ENCODE results near the gene SUDS3. TPM values are rescaled to one million over a fixed set of nuclear protein-coding genes. Genes with fewer than 3 reads are reported as not detected.
A peak's percentile ranks its signal among the peaks of the same experiment; 100 is the strongest.

SUDS3 gene
- total and polyA plus RNA-seq, 2 donors (not counting 1 experiment from before 2014, with no cell fraction given): 12.1 to 53.9 TPM

- Histone ChIP-seq H2AFZ (ENCODE audit: insufficient read depth, low read depth, low read length, poor library complexity, severe bottlenecking) (peak overlapping the region; percentile 84), H3K27me3 (replicated peaks in 1 of 4; ENCODE audit: control extremely low read depth in 1 of 4, control insufficient read depth in 3 of 4, insufficient read depth in 4 of 4, low read length in 3 of 4) (no peaks in the 10 kb centered on the region), H3K9ac (ENCODE audit: low read length) (peak overlapping the region; percentile 69), H3K36me3 (replicated peaks in 1 of 2; ENCODE audit: control extremely low read depth in 1 of 2, control insufficient read depth in 1 of 2, extremely low read depth in 1 of 2, insufficient read depth in 2 of 2, low read length in 1 of 2) (peaks cover 8 to 28% of the 10 kb centered on the region in 2 experiments), H3K9me3 (ENCODE audit: control extremely low read depth in 1 of 3, control insufficient read depth in 2 of 3, insufficient read depth in 1 of 3, low read length in 2 of 3) (no peaks in the 10 kb centered on the region), H3K27ac (ENCODE audit: low read length in 2 of 2) (no peak overlapping the region), H3K4me1 (ENCODE audit: control insufficient read depth in 2 of 2, insufficient read depth in 2 of 2, low read length in 2 of 2) (peaks cover 20 to 29% of the 10 kb centered on the region in 2 donors), H3K79me2 (ENCODE audit: control insufficient read depth, insufficient read depth, low read length) (peaks cover 59% of the 10 kb centered on the region), H3K4me2 (replicated peaks; ENCODE audit: low read depth, low read length, poor library complexity, severe bottlenecking) (peak overlapping the region; percentile 82), H4K20me1 (ENCODE audit: control insufficient read depth, insufficient read depth, low read length, poor library complexity, severe bottlenecking) (peaks cover 4% of the 10 kb centered on the region), H3K4me3 (ENCODE audit: control extremely low read depth in 1 of 5, extremely low read depth in 1 of 5, insufficient read depth in 1 of 5, low read depth in 2 of 5, low read length in 4 of 5) (peak overlapping the region; percentile 47 to 88 (median 81))
- intact Hi-C loops (cut with micrococcal nuclease): loop anchor here (1.0 kb wide), 1 partner anchor 213 kb away; no protein-coding TSS in a partner anchor
- 0% methylated on average over 2 of the region's 8 CpGs for WGBS (ENCODE audit: insufficient coverage)
- peaks cover 38% of the 10 kb centered on the region for H3K4me1 Mint-ChIP-seq
- DNase-seq (peak; percentile 80), ATAC-seq (ENCODE audit: low read depth) (no peak)
- H3K27ac Mint-ChIP-seq: peak overlapping the region; percentile 85
- CTCF ChIA-PET: interaction anchor here (0.6 to 7.8 kb wide), 24 partner anchors 9 to 1280 kb away, joined by 3 to 221 read pairs (median 5); partner anchors contain the start of genes PEBP1 and WSB2
- POLR2A ChIA-PET: interaction anchor here (0.6 to 1.1 kb wide), 2 partner anchors 78 to 328 kb away, joined by 3 to 5 read pairs; no protein-coding TSS in a partner anchor
- TF ChIP-seq, protein P1, sequence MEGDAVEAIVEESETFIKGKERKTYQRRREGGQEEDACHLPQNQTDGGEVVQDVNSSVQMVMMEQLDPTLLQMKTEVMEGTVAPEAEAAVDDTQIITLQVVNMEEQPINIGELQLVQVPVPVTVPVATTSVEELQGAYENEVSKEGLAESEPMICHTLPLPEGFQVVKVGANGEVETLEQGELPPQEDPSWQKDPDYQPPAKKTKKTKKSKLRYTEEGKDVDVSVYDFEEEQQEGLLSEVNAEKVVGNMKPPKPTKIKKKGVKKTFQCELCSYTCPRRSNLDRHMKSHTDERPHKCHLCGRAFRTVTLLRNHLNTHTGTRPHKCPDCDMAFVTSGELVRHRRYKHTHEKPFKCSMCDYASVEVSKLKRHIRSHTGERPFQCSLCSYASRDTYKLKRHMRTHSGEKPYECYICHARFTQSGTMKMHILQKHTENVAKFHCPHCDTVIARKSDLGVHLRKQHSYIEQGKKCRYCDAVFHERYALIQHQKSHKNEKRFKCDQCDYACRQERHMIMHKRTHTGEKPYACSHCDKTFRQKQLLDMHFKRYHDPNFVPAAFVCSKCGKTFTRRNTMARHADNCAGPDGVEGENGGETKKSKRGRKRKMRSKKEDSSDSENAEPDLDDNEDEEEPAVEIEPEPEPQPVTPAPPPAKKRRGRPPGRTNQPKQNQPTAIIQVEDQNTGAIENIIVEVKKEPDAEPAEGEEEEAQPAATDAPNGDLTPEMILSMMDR (IDR thresholded peaks at IDR 0.05): peak; percentile 96
- no peak for TF ChIP-seq EZH2 (IDR thresholded peaks at IDR 0.05; ENCODE audit: borderline replicate concordance, insufficient read depth, low read depth, low read length, poor library complexity, severe bottlenecking)
- peak overlapping the region; percentile 98 for H3K4me3 Mint-ChIP-seq
- H3K27me3 Mint-ChIP-seq: no peaks in the 10 kb centered on the region
- no peaks in the 10 kb centered on the region for H3K9me3 Mint-ChIP-seq (ENCODE audit: insufficient read depth)
Measured at GRCh38 chr12:118377884-118378470, 1.6 kb downstream of the SUDS3 start.

DNA sequence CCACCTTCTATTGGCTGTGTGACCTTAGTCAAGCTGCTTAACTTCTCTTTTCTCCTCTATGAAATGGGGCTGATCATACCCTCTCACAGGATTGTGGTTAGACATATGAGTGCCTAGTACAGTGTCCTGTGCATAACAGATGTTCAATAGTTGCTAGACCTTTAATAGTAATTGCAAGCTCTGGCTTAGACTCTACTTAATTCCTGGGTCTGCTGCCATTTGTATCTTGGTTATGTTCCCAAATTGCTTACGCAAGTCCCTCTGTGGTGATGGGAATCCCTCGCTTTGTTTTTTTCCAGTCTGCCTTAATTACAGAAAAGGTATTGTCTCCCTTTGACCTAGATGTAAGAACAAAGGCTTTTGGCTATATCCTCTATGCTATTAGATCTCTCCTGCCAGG, 15.1 kb downstream of the SUDS3 start:
- H3K4me1 Mint-ChIP-seq: no peaks in the 10 kb centered on the region
- WGBS (ENCODE audit: insufficient coverage): 100% methylated on average over 1 of the region's 2 CpGs
- Histone ChIP-seq H3K9ac (ENCODE audit: low read length) (no peak overlapping the region), H3K27me3 (replicated peaks in 1 of 4; ENCODE audit: control extremely low read depth in 1 of 4, control insufficient read depth in 3 of 4, insufficient read depth in 4 of 4, low read length in 3 of 4) (no peaks in the 10 kb centered on the region), H3K4me3 (ENCODE audit: control extremely low read depth in 1 of 5, extremely low read depth in 1 of 5, insufficient read depth in 1 of 5, low read depth in 2 of 5, low read length in 4 of 5) (no peak overlapping the region), H4K20me1 (ENCODE audit: control insufficient read depth, insufficient read depth, low read length, poor library complexity, severe bottlenecking) (no peaks in the 10 kb centered on the region), H3K27ac (ENCODE audit: low read length in 2 of 2) (no peak overlapping the region), H3K4me1 (ENCODE audit: control insufficient read depth in 2 of 2, insufficient read depth in 2 of 2, low read length in 2 of 2) (no peaks in the 10 kb centered on the region), H2AFZ (ENCODE audit: insufficient read depth, low read depth, low read length, poor library complexity, severe bottlenecking) (no peak overlapping the region), H3K36me3 (replicated peaks in 1 of 2; ENCODE audit: control extremely low read depth in 1 of 2, control insufficient read depth in 1 of 2, extremely low read depth in 1 of 2, insufficient read depth in 2 of 2, low read length in 1 of 2) (peaks cover 22 to 80% of the 10 kb centered on the region in 2 experiments), H3K79me2 (ENCODE audit: control insufficient read depth, insufficient read depth, low read length) (peaks cover 3% of the 10 kb centered on the region), H3K9me3 (ENCODE audit: control extremely low read depth in 1 of 3, control insufficient read depth in 2 of 3, insufficient read depth in 1 of 3, low read length in 2 of 3) (no peaks in the 10 kb centered on the region), H3K4me2 (replicated peaks; ENCODE audit: low read depth, low read length, poor library complexity, severe bottlenecking) (no peak overlapping the region)
- H3K27me3 Mint-ChIP-seq: no peaks in the 10 kb centered on the region
- ATAC-seq (ENCODE audit: low read depth) (no peak), DNase-seq (no peak)
- POLR2A ChIA-PET: no interaction called here
- H3K27ac Mint-ChIP-seq: no peak overlapping the region
- H3K4me3 Mint-ChIP-seq: no peak overlapping the region
- CTCF ChIA-PET: no interaction called here
- TF ChIP-seq EZH2 (IDR thresholded peaks at IDR 0.05; ENCODE audit: borderline replicate concordance, insufficient read depth, low read depth, low read length, poor library complexity, severe bottlenecking): no peak
- TF ChIP-seq, protein P1 (IDR thresholded peaks at IDR 0.05): no peak
- H3K9me3 Mint-ChIP-seq (ENCODE audit: insufficient read depth): no peaks in the 10 kb centered on the region
- intact Hi-C loops (cut with micrococcal nuclease): no loop called here
